HepG2 (cell line): Measurements from ENCODE around the gene ITGB6. TPM values are rescaled to one million over a fixed set of nuclear protein-coding genes. Genes with fewer than 3 reads are reported as not detected.

Experiments
- ATAC-seq: fragments of 200-7000 bp; cut with Tn5 transposase; 3 replicates; pipeline ENCODE4 v1.9.1; 2020; ENCODE audit warnings: mild to moderate bottlenecking, moderate library complexity
- BruUV-seq: library from RNA; stranded (reverse); fragments of 400-500 nt; replicated peaks from 2 replicates; lab custom pipeline; 2021; lab: Mats Ljungman, UMichigan
- CTCF ChIA-PET: fragments of 300-600 bp; formaldehyde crosslinking; extraction: SDS; loops from one replicate; lab custom pipeline; 2021; ENCODE audit warnings: low total read pairs, inconsistent platforms, low intra/inter-chr PET ratio; lab: Yijun Ruan, JAX
- POLR2A ChIA-PET: fragments of 350-600 bp; sonication (Branson Sonifier 250); formaldehyde crosslinking; loops from one replicate; lab custom pipeline; 2020; ENCODE audit warnings: antibody characterized with exemption, inconsistent platforms; lab: Yijun Ruan, JAX
- DNase-seq: peaks from one replicate; pipeline ENCODE4 v3.0.0-alpha.2; 2015; ENCODE audit warnings: low spot score
- FAIRE-seq: peaks from 3 replicates; lab custom pipeline; 2011; peaks lifted over from hg19 to GRCh38; lab: Jason Lieb, UNC
- H2AFZ ChIP-seq: one replicate; pipeline ENCODE4 v1.6.1; 2011; ENCODE audit warnings: low read length, inconsistent platforms
- H3K27ac ChIP-seq: fragments of 300-600 bp; 3 replicates; pipeline ENCODE4 v1.8.0; 2011; ENCODE audit warnings: mixed run types, mild to moderate bottlenecking, mixed read lengths, low read length, inconsistent platforms; ENCODE audit not compliant: insufficient read depth; ENCODE audit errors: extremely low read length
- H3K27me3 ChIP-seq, 2 experiments: fragments of 200-600 bp in 1 of 2; 2 replicates in 1 of 2; 3 replicates in 1 of 2; pipeline versions ENCODE4 v1.6.0 to v1.8.0; 2011; ENCODE audit warnings: low read length in 2 of 2, mild to moderate bottlenecking in 2 of 2, moderate library complexity in 2 of 2, inconsistent platforms in 1 of 2; ENCODE audit not compliant: insufficient read depth in 2 of 2, control insufficient read depth in 1 of 2
- H3K36me3 ChIP-seq, 2 experiments: fragments of 200-600 bp in 1 of 2; replicated peaks in 1 of 2; 2 replicates in 1 of 2; 3 replicates in 1 of 2; pipeline versions ENCODE4 v1.5.1 to v1.8.0; 2011; ENCODE audit warnings: low read length in 2 of 2, inconsistent platforms in 1 of 2; ENCODE audit not compliant: insufficient read depth in 2 of 2, control insufficient read depth in 1 of 2
- H3K4me1 ChIP-seq: 2 replicates; pipeline ENCODE4 v1.5.1; 2012; ENCODE audit warnings: low read length, inconsistent platforms; ENCODE audit not compliant: insufficient read depth
- H3K4me2 ChIP-seq: 2 replicates; pipeline ENCODE4 v1.6.0; 2011; ENCODE audit warnings: low read depth, low read length, inconsistent platforms
- H3K4me3 ChIP-seq, 3 experiments: fragments of 200-600 bp in 1 of 3; sonication (generic), shearing (Covaris generic) in 1 of 3; replicated peaks in 1 of 3; 2 replicates each; pipeline ENCODE4 v1.5.1; 2011 to 2016; ENCODE audit warnings: low read length in 3 of 3, inconsistent platforms in 2 of 3, low read depth in 2 of 3, mild to moderate bottlenecking in 2 of 3, control low read depth in 1 of 3, mixed read lengths in 1 of 3; ENCODE audit not compliant: insufficient read depth in 1 of 3
- H3K79me2 ChIP-seq: one replicate; pipeline ENCODE4 v1.6.1; 2011; ENCODE audit warnings: low read length, inconsistent platforms; ENCODE audit not compliant: insufficient read depth
- H3K9ac ChIP-seq: 2 replicates; pipeline ENCODE4 v1.6.0; 2011; ENCODE audit warnings: mild to moderate bottlenecking, low read depth, low read length, inconsistent platforms; ENCODE audit not compliant: insufficient read depth
- H3K9me3 ChIP-seq: 2 replicates; pipeline ENCODE4 v1.5.1; 2012; ENCODE audit warnings: mild to moderate bottlenecking, low read length
- H4K20me1 ChIP-seq: 2 replicates; pipeline ENCODE4 v1.6.0; 2011; ENCODE audit warnings: inconsistent platforms, mild to moderate bottlenecking, low read length, moderate library complexity; ENCODE audit not compliant: insufficient read depth
- AHR ChIP-seq: IDR thresholded peaks from 2 replicates; pipeline ENCODE4 v1.6.1; 2018; ENCODE audit warnings: missing genetic modification reagents, missing compliant biosample characterization
- ATF4 ChIP-seq, 2 experiments: fragments of 450-650 bp in 1 of 2; sonication (generic) in 1 of 2; formaldehyde crosslinking; IDR thresholded peaks; 2 replicates each; pipeline versions ENCODE4 v1.5.0 to v1.8.0; 2020 to 2022; ENCODE audit warnings: mild to moderate bottlenecking in 1 of 2, missing genetic modification reagents in 1 of 2
- KDM6A ChIP-seq: IDR thresholded peaks from 2 replicates; pipeline ENCODE4 v1.6.1; 2016; ENCODE audit warnings: low read depth
- MTERF4 ChIP-seq: sonication (generic); formaldehyde crosslinking; IDR thresholded peaks from 2 replicates; pipeline ENCODE4 v1.8.0; 2023; ENCODE audit warnings: mild to moderate bottlenecking, missing genetic modification reagents
- NCOA1 ChIP-seq: sonication (generic); formaldehyde crosslinking; IDR thresholded peaks from 2 replicates; pipeline ENCODE4 v1.9.0; 2021; ENCODE audit warnings: missing genetic modification reagents
- NFATC3 ChIP-seq: sonication (generic); formaldehyde crosslinking; IDR thresholded peaks from 2 replicates; pipeline ENCODE4 v1.5.1; 2020; ENCODE audit warnings: mild to moderate bottlenecking, missing genetic modification reagents
- NFIB ChIP-seq: sonication (generic); formaldehyde crosslinking; IDR thresholded peaks from 2 replicates; pipeline ENCODE4 v1.9.0; 2021; ENCODE audit warnings: missing genetic modification reagents, mild to moderate bottlenecking, borderline replicate concordance
- NONO ChIP-seq, 2 experiments: fragments of 450-650 bp in 1 of 2; sonication (generic) in 1 of 2; formaldehyde crosslinking in 1 of 2; IDR thresholded peaks in 1 of 2; conservative IDR thresholded peaks in 1 of 2; 2 replicates each; pipeline versions ENCODE4 v1.6.1 to v1.8.0; 2017 to 2022; ENCODE audit warnings: mild to moderate bottlenecking in 1 of 2, missing genetic modification reagents in 1 of 2, moderate library complexity in 1 of 2
- ZNF34 ChIP-seq: sonication (generic); formaldehyde crosslinking; IDR thresholded peaks from 2 replicates; pipeline ENCODE4 v1.4.0; 2020; ENCODE audit warnings: mild to moderate bottlenecking, missing genetic modification reagents, borderline replicate concordance
- ZNF710 ChIP-seq: sonication (generic); formaldehyde crosslinking; IDR thresholded peaks from 2 replicates; pipeline ENCODE4 v1.5.0; 2020; ENCODE audit warnings: mild to moderate bottlenecking, missing genetic modification reagents, borderline replicate concordance
- ZNF746 ChIP-seq: sonication (generic); formaldehyde crosslinking; IDR thresholded peaks from 2 replicates; pipeline ENCODE4 v1.8.0; 2022; ENCODE audit warnings: mild to moderate bottlenecking, missing genetic modification reagents
- ZSCAN9 ChIP-seq: IDR thresholded peaks from 2 replicates; pipeline ENCODE4 v1.6.1; 2016; ENCODE audit warnings: borderline replicate concordance
- WGBS: methylation state at CpG from one replicate; pipeline ENCODE4 v1.1.6; 2017; ENCODE audit warnings: low lambda C conversion rate; 5-methylcytosine and 5-hydroxymethylcytosine counted together
- in situ Hi-C: cut with HindIII; loops from 2 replicates; pipeline ENCODE4 v1.10.0; 2017; ENCODE audit warnings: low pct_unique_long_range_greater_than_20kb; ENCODE audit not compliant: extremely low pct_ligation_motif_present
- intact Hi-C: fragments of 100-400 bp; cut with micrococcal nuclease; formaldehyde crosslinking; loops from one replicate; pipeline ENCODE4 v1.10.0; 2022; ENCODE audit not compliant: unreplicated experiment
- polyA plus RNA-seq, 8 experiments: library from polyadenylated mRNA; depleted of rRNA in 3 of 8; stranded (reverse) in 7 of 8; unstranded in 1 of 8; fragments of >200 nt; fragmentation: Illumina TruSeq in 4 of 8; extraction: Trizol in 4 of 8; gene quantifications; 2 replicates each; pipeline versions ENCODE4 v1.2.1 to v1.2.3, GENCODE V29; 2011 to 2016; ENCODE audit warnings: low read depth in 4 of 8, missing spikeins in 1 of 8, mixed read lengths in 1 of 8; ENCODE audit not compliant: insufficient read depth in 1 of 8
- total RNA-seq, 5 experiments: library from RNA; depleted of rRNA; stranded (reverse); fragments of >200 nt; fragmentation: Illumina TruSeq; extraction: Trizol; gene quantifications; 2 replicates each; pipeline ENCODE4 v1.2.3, GENCODE V29; 2016; ENCODE audit warnings: low read depth in 1 of 5

ITGB6 gene
- total and polyA plus RNA-seq, 2 of the 13 experiments (the other 11 are each of a cell fraction or from before 2014, with no cell fraction given), result not detected

GRCh38 chr2:160194946-160195345, 5.1 kb downstream of the ITGB6 start:
- BruUV-seq, result no TSS peak
- TF ChIP-seq KDM6A (no peak), ZNF34 (no peak), NFATC3 (CRISPR knock-in tag) (no peak), NFIB (CRISPR knock-in tag) (no peak), NONO (IDR thresholded peaks at IDR 0.05) (no peak), NONO (CRISPR knock-in tag; conservative IDR thresholded peaks at IDR 0.05) (no peak), ATF4 (CRISPR knock-in tag; IDR thresholded peaks at IDR 0.05) (no peak), MTERF4 (CRISPR knock-in tag) (no peak), ZNF710 (CRISPR knock-in tag) (no peak), AHR (CRISPR knock-in tag) (no peak), NCOA1 (CRISPR knock-in tag) (no peak), ZSCAN9 (CRISPR knock-in tag) (no peak), ZNF746 (no peak)
- no peak overlapping the region for H3K4me3 ChIP-seq
- no peak overlapping the region for H2AFZ ChIP-seq
- ChIA-PET POLR2A (no interaction called here), CTCF (no interaction called here)
- H3K27me3 ChIP-seq, result peaks cover 2 to 5% of the 10 kb centered on the region in 2 experiments; a peak in 2 of 5 replicates
- no peaks in the 10 kb centered on the region for H4K20me1 ChIP-seq
- H3K79me2 ChIP-seq, result no peaks in the 10 kb centered on the region
- DNase-seq (no peak), FAIRE-seq (no peak), ATAC-seq (no peak)
- H3K27ac ChIP-seq, result no peak overlapping the region
- H3K36me3 ChIP-seq, result no peaks in the 10 kb centered on the region
- H3K4me2 ChIP-seq, result no peak overlapping the region
- H3K4me1 ChIP-seq, result no peaks in the 10 kb centered on the region
- WGBS, result 68% methylated on average over 4 of the region's 5 CpGs
- no peak overlapping the region for H3K9ac ChIP-seq
- in situ Hi-C loops, result no loop called here
- no peaks in the 10 kb centered on the region for H3K9me3 ChIP-seq
- intact Hi-C loops, result no loop called here
